NCI-H1436 (cell line): ENCODE data around the gene PRKD1.
"Not testable (repeated sequence)": the region's sequence is repeated elsewhere in the genome, so short reads cannot be mapped to it uniquely, and the experiment has no call there.

Experiments used
- DNase-seq: peaks from one replicate; lab custom pipeline; 2025; lab: John Stamatoyannopoulos, UW

PRKD1 gene

GRCh38 chr14:29798811-29799210 is 128.8 kb downstream of the PRKD1 start:
- DNase-seq: no peak

GRCh38 chr14:29798108-29798663 is 129.5 kb downstream of the PRKD1 start:
- no peak for DNase-seq

GRCh38 chr14:29796853-29797252 is 130.8 kb downstream of the PRKD1 start:
- DNase-seq: no peak

GRCh38 chr14:29789475-29789874 is 138.2 kb downstream of the PRKD1 start:
- DNase-seq: no peak

GRCh38 chr14:29788093-29788492 is 139.6 kb downstream of the PRKD1 start:
- DNase-seq: no peak

GRCh38 chr14:29783556-29783955 is 144.1 kb downstream of the PRKD1 start:
- DNase-seq: no peak

GRCh38 chr14:29782041-29782440 is 145.6 kb downstream of the PRKD1 start:
- no peak for DNase-seq

GRCh38 chr14:29777142-29777541 is 150.5 kb downstream of the PRKD1 start:
- DNase-seq: not testable (repeated sequence)

GRCh38 chr14:29773990-29774389 is 153.7 kb downstream of the PRKD1 start:
- peak; percentile 66 for DNase-seq

- DNase-seq: no peak
Measured at GRCh38 chr14:29763342-29763858, 164.2 kb downstream of the PRKD1 start.

- DNase-seq: no peak
Measured at GRCh38 chr14:29759521-29760340, 167.9 kb downstream of the PRKD1 start.

GRCh38 chr14:29757711-29758233 is 169.9 kb downstream of the PRKD1 start:
- DNase-seq: no peak

- no peak for DNase-seq
Measured at GRCh38 chr14:29757188-29757680, 170.4 kb downstream of the PRKD1 start.

GRCh38 chr14:29756019-29756385 is 171.6 kb downstream of the PRKD1 start:
- no peak for DNase-seq

- DNase-seq: no peak
Measured at GRCh38 chr14:29755311-29756018, 172.2 kb downstream of the PRKD1 start.

- no peak for DNase-seq
Measured at GRCh38 chr14:29754134-29754533, 173.5 kb downstream of the PRKD1 start.

- no peak for DNase-seq
Measured at GRCh38 chr14:29752221-29752923, 175.3 kb downstream of the PRKD1 start.

GRCh38 chr14:29749829-29750228 is 177.8 kb downstream of the PRKD1 start:
- DNase-seq: no peak

- DNase-seq: no peak
Measured at GRCh38 chr14:29749327-29749726, 178.3 kb downstream of the PRKD1 start.

- no peak for DNase-seq
Measured at GRCh38 chr14:29745863-29746262, 181.8 kb downstream of the PRKD1 start.

GRCh38 chr14:29743531-29743930 is 184.1 kb downstream of the PRKD1 start:
- DNase-seq: no peak

GRCh38 chr14:29741909-29742401 is 185.7 kb downstream of the PRKD1 start:
- DNase-seq: no peak
